Keratinocyte (primary cell): Measurements from ENCODE around the gene ZNF208.
"Not testable (repeated sequence)": the region's sequence is repeated elsewhere in the genome, so short reads cannot be mapped to it uniquely, and the experiment has no call there.

Experiments used
- CTCF ChIP-seq, 3 experiments: IDR thresholded peaks in 1 of 3; conservative IDR thresholded peaks in 1 of 3; optimal IDR thresholded peaks in 1 of 3; 2 replicates in 2 of 3; 3 replicates in 1 of 3; pipeline versions ENCODE3 to v1.5.1; 2011; ENCODE audit warnings: low read length in 3 of 3, mild to moderate bottlenecking in 3 of 3, moderate library complexity in 2 of 3, control low read depth in 1 of 3, inconsistent platforms in 1 of 3; ENCODE audit not compliant: insufficient read depth in 2 of 3; ENCODE audit errors: extremely low read depth in 1 of 3
- EZH2 ChIP-seq: IDR thresholded peaks from one replicate; pipeline ENCODE4 v1.6.1; 2012; ENCODE audit warnings: inconsistent platforms, mild to moderate bottlenecking, low read length, moderate library complexity

GRCh38 chr19:22041151-22041550 is 30.4 kb upstream of the ZNF208 start:
- TF ChIP-seq EZH2; CTCF (optimal IDR thresholded peaks at IDR 0.05 in 1 of 3, IDR thresholded peaks at IDR 0.05 in 1 of 3, conservative IDR thresholded peaks at IDR 0.05 in 1 of 3; ENCODE audit: extremely low read depth in 1 of 3, insufficient read depth in 2 of 3, low read length in 3 of 3): not testable (repeated sequence)
